Ovary (tissue), 3 donors: ENCODE measurements around the gene RNF44.

ENCODE experiments used
- POLR2A ChIP-seq: fragments of 450-650 bp; IDR thresholded peaks from one replicate; pipeline ENCODE4 v1.6.1; 2017; ENCODE audit warnings: antibody characterized with exemption, mild to moderate bottlenecking, moderate library complexity
- TF ChIP-seq, protein P1 (sequence below), 3 donors: fragments of 450-650 bp in 2 of 3; fragments of 200-600 bp in 1 of 3; IDR thresholded peaks; one replicate each; pipeline versions ENCODE4 v1.5.1 to v1.8.0; 2016 to 2022; ENCODE audit warnings: antibody characterized with exemption in 3 of 3, mild to moderate bottlenecking in 1 of 3
- donor health status: DM: no; HTN: no; CAD: no.

DNA sequence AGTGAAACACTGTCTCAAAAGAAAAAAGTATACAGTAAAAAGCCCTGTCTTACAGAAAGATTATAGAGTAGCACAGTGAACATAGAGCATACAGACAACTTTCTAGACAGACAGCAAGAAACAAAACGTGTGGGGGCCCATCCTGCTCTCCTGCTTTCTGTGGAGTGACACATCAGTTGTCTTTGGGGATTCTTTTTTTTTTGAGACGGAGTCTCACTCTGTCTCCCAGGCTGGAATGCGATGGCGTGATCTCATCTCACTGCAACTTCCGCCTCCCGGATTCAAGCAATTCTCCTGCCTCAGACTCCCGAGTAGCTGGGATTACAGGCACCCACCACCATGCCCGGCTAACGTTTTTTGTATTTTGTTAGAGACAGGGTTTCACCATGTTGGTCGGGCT lies 26.8 kb upstream of the RNF44 start:
- TF ChIP-seq, protein P1, sequence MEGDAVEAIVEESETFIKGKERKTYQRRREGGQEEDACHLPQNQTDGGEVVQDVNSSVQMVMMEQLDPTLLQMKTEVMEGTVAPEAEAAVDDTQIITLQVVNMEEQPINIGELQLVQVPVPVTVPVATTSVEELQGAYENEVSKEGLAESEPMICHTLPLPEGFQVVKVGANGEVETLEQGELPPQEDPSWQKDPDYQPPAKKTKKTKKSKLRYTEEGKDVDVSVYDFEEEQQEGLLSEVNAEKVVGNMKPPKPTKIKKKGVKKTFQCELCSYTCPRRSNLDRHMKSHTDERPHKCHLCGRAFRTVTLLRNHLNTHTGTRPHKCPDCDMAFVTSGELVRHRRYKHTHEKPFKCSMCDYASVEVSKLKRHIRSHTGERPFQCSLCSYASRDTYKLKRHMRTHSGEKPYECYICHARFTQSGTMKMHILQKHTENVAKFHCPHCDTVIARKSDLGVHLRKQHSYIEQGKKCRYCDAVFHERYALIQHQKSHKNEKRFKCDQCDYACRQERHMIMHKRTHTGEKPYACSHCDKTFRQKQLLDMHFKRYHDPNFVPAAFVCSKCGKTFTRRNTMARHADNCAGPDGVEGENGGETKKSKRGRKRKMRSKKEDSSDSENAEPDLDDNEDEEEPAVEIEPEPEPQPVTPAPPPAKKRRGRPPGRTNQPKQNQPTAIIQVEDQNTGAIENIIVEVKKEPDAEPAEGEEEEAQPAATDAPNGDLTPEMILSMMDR (IDR thresholded peaks at IDR 0.05) = no peak
- no peak for TF ChIP-seq POLR2A
